K562 (cell line): ENCODE data around the gene NFYC. TPM values are rescaled to one million over a fixed set of nuclear protein-coding genes. Genes with fewer than 3 reads are reported as not detected.

ENCODE experiments used
- BMI1 ChIP-seq: fragments of 150-350 bp; IDR thresholded peaks from 2 replicates; pipeline ENCODE4 v1.6.1; 2014; ENCODE audit warnings: low read length
- BRD4 ChIP-seq: fragments of 200-600 bp; sonication (generic); IDR thresholded peaks from 2 replicates; pipeline ENCODE4 v1.6.1; 2017; ENCODE audit warnings: inconsistent platforms
- CBX8 ChIP-seq: fragments of 200-600 bp; sonication (generic); IDR thresholded peaks from 2 replicates; pipeline ENCODE4 v1.6.1; 2012; ENCODE audit warnings: borderline replicate concordance, mixed run types, low read depth, mild to moderate bottlenecking, moderate library complexity, mixed read lengths, low read length, control low read depth, inconsistent platforms; ENCODE audit not compliant: poor library complexity, severe bottlenecking; ENCODE audit errors: extremely low read depth
- CXXC5 ChIP-seq: fragments of 250-450 bp; sonication (Bioruptor Pico); IDR thresholded peaks from 2 replicates; pipeline ENCODE4 v1.8.0; 2022; ENCODE audit warnings: inconsistent platforms, mild to moderate bottlenecking, moderate library complexity
- E2F5 ChIP-seq: sonication (generic); formaldehyde crosslinking; IDR thresholded peaks from 2 replicates; pipeline ENCODE4 v1.8.0; 2022; ENCODE audit warnings: mild to moderate bottlenecking, missing genetic modification reagents
- EP400 ChIP-seq: fragments of 450-650 bp; IDR thresholded peaks from 2 replicates; pipeline ENCODE4 v1.6.1; 2017; ENCODE audit warnings: antibody characterized with exemption, mild to moderate bottlenecking, moderate library complexity
- GATA2 ChIP-seq: sonication (generic); formaldehyde crosslinking; IDR thresholded peaks from 2 replicates; pipeline ENCODE4 v1.4.0; 2020; ENCODE audit warnings: mild to moderate bottlenecking, missing genetic modification reagents
- MAFF ChIP-seq: IDR thresholded peaks from 2 replicates; pipeline ENCODE4 v1.6.1; 2012; ENCODE audit warnings: low read length, improper control_type of control experiment
- MLX ChIP-seq, 2 experiments: fragments of 450-650 bp in 1 of 2; sonication (generic) in 1 of 2; formaldehyde crosslinking; conservative IDR thresholded peaks; 2 replicates each; pipeline versions ENCODE4 v1.4.0 to v1.8.1; 2020 to 2022; ENCODE audit warnings: mild to moderate bottlenecking in 1 of 2, missing genetic modification reagents in 1 of 2
- MTA3 ChIP-seq: fragments of 450-650 bp; formaldehyde crosslinking; IDR thresholded peaks from 2 replicates; pipeline ENCODE4 v1.6.1; 2017; ENCODE audit warnings: mild to moderate bottlenecking, borderline replicate concordance
- NCOA2 ChIP-seq, 2 experiments: fragments of 450-650 bp; IDR thresholded peaks; 2 replicates each; pipeline ENCODE4 v1.6.1; 2018; ENCODE audit warnings: mild to moderate bottlenecking in 2 of 2, moderate library complexity in 1 of 2; ENCODE audit not compliant: partially characterized antibody in 2 of 2
- NFYB ChIP-seq: IDR thresholded peaks from 2 replicates; pipeline ENCODE4 v1.6.1; 2011; ENCODE audit warnings: mild to moderate bottlenecking, moderate library complexity; ENCODE audit not compliant: insufficient read length; ENCODE audit errors: extremely low read depth
- POLR3G ChIP-seq: IDR thresholded peaks from 2 replicates; pipeline ENCODE4 v1.6.1; 2011; ENCODE audit not compliant: insufficient read length, insufficient replicate concordance; ENCODE audit errors: extremely low read depth
- RAD51 ChIP-seq: fragments of 450-650 bp; IDR thresholded peaks from 2 replicates; pipeline ENCODE4 v1.7.1; 2016; ENCODE audit warnings: low read depth, mild to moderate bottlenecking, borderline replicate concordance
- TAF1 ChIP-seq: IDR thresholded peaks from 2 replicates; pipeline ENCODE4 v1.6.1; 2011; ENCODE audit warnings: mild to moderate bottlenecking, low read length, moderate library complexity; ENCODE audit not compliant: insufficient read depth, control insufficient read depth, severe bottlenecking; ENCODE audit errors: extremely low read depth
- TRIM24 ChIP-seq, 2 experiments: fragments of 450-650 bp; IDR thresholded peaks; 2 replicates each; pipeline ENCODE4 v1.6.1; 2016
- USF2 ChIP-seq: sonication (generic); formaldehyde crosslinking; IDR thresholded peaks from 2 replicates; pipeline ENCODE4 v1.5.0; 2020; ENCODE audit warnings: missing genetic modification reagents
- XRCC5 ChIP-seq: fragments of 200-400 bp; formaldehyde crosslinking; IDR thresholded peaks from 2 replicates; pipeline ENCODE4 v1.6.1; 2017; ENCODE audit warnings: low read depth, mild to moderate bottlenecking, low read length
- ZFPM2 ChIP-seq: fragments of 250-450 bp; sonication (Bioruptor Pico); IDR thresholded peaks from 2 replicates; pipeline ENCODE4 v1.5.1; 2022; ENCODE audit warnings: mild to moderate bottlenecking
- ZNF175 ChIP-seq: fragments of 200-800 bp; sonication (Bioruptor generic); IDR thresholded peaks from 2 replicates; pipeline ENCODE4 v1.6.1; 2016; ENCODE audit warnings: low read depth, mild to moderate bottlenecking, missing genetic modification characterization, missing compliant biosample characterization
- ZNF274 ChIP-seq: IDR thresholded peaks from 2 replicates; pipeline ENCODE4 v1.6.1; 2011; ENCODE audit warnings: low read depth, mild to moderate bottlenecking, low read length, moderate library complexity, borderline replicate concordance
- ZNF76 ChIP-seq: fragments of 250-450 bp; sonication (Bioruptor Pico); IDR thresholded peaks from 2 replicates; pipeline ENCODE4 v1.4.0; 2020; ENCODE audit warnings: mild to moderate bottlenecking, moderate library complexity, borderline replicate concordance
- polyA plus RNA-seq, 8 experiments: library from polyadenylated mRNA; depleted of rRNA in 4 of 8; stranded (reverse) in 5 of 8; unstranded in 3 of 8; fragments of >200 nt; fragmentation: Nextera tagmentation in 2 of 8; fragmentation: Illumina TruSeq in 1 of 8; extraction: Ambion mirVana in 2 of 8; extraction: Trizol in 1 of 8; gene quantifications; 2 replicates each; pipeline versions ENCODE4 v1.2.1 to v1.2.3, GENCODE V29; 2011 to 2014; ENCODE audit warnings: inconsistent platforms in 1 of 8, missing spikeins in 1 of 8
- total RNA-seq, 7 experiments: library from RNA; depleted of rRNA in 6 of 7; stranded (reverse); fragments of >200 nt in 6 of 7; fragmentation: Illumina TruSeq in 2 of 7; extraction: Trizol in 2 of 7; gene quantifications; 2 replicates each; pipeline versions ENCODE4 v1.2.1 to v1.2.3, GENCODE V29; 2011 to 2021; ENCODE audit warnings: low replicate concordance in 1 of 7
- TF ChIP-seq, protein P1 (sequence below): fragments of 250-450 bp; sonication (Bioruptor Pico); IDR thresholded peaks from 2 replicates; pipeline ENCODE4 v1.9.0; 2021; ENCODE audit warnings: mild to moderate bottlenecking, inconsistent platforms

NFYC gene
- total and polyA plus RNA-seq, 9 of the 15 experiments (the other 6 are each of a cell fraction or from before 2014, with no cell fraction given), result 4.8 to 59.8 (median 41.1) TPM

- TF ChIP-seq CBX8, result no peak
- TF ChIP-seq ZNF175 (CRISPR knock-in tag), result no peak
- no peak for TF ChIP-seq TRIM24 (IDR thresholded peaks at IDR 0.05)
- peak; percentile 49; the same call in 1 of the 2 replicates for TF ChIP-seq EP400
- TF ChIP-seq ZNF76 (CRISPR knock-in tag), result no peak
- TF ChIP-seq NFYB, result no peak
- TF ChIP-seq GATA2, result peak; percentile 55
- TF ChIP-seq RAD51, result no peak
- peak; percentile 76 for TF ChIP-seq MAFF
- TF ChIP-seq BMI1, result no peak
- no peak for TF ChIP-seq ZFPM2 (CRISPR knock-in tag)
- TF ChIP-seq NCOA2 (IDR thresholded peaks at IDR 0.05; ENCODE audit: partially characterized antibody in 2 of 2), result no peak
- no peak for TF ChIP-seq XRCC5
- no peak for TF ChIP-seq E2F5 (CRISPR knock-in tag)
- TF ChIP-seq USF2 (CRISPR knock-in tag), result no peak
- no peak for TF ChIP-seq TAF1
- no peak for TF ChIP-seq BRD4
- TF ChIP-seq ZNF274, result no peak
- TF ChIP-seq CXXC5 (CRISPR knock-in tag), result no peak
- no peak for TF ChIP-seq POLR3G
- no peak for TF ChIP-seq MLX (CRISPR knock-in tag; conservative IDR thresholded peaks at IDR 0.05)
- TF ChIP-seq, protein P1, sequence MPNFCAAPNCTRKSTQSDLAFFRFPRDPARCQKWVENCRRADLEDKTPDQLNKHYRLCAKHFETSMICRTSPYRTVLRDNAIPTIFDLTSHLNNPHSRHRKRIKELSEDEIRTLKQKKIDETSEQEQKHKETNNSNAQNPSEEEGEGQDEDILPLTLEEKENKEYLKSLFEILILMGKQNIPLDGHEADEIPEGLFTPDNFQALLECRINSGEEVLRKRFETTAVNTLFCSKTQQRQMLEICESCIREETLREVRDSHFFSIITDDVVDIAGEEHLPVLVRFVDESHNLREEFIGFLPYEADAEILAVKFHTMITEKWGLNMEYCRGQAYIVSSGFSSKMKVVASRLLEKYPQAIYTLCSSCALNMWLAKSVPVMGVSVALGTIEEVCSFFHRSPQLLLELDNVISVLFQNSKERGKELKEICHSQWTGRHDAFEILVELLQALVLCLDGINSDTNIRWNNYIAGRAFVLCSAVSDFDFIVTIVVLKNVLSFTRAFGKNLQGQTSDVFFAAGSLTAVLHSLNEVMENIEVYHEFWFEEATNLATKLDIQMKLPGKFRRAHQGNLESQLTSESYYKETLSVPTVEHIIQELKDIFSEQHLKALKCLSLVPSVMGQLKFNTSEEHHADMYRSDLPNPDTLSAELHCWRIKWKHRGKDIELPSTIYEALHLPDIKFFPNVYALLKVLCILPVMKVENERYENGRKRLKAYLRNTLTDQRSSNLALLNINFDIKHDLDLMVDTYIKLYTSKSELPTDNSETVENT (CRISPR knock-in tag), result no peak
- 0 out of 2 replicates have a peak, but pooled peaks have one; percentile 35 for TF ChIP-seq MTA3
Observed at GRCh38 chr1:40711465-40712404, 20.2 kb downstream of the NFYC start (continued).
